HCT116 (cell line): Measurements from ENCODE around the gene GTF3C4. TPM values are rescaled to one million over a fixed set of nuclear protein-coding genes. Genes with fewer than 3 reads are reported as not detected.

ENCODE experiments used
- ATAC-seq: fragments of 200-7000 bp; cut with Tn5 transposase; 2 replicates; pipeline ENCODE4 v1.9.1; 2020; ENCODE audit warnings: mild to moderate bottlenecking, moderate library complexity
- BruUV-seq: library from RNA; stranded (reverse); fragments of 400-500 nt; replicated peaks from 2 replicates; lab custom pipeline; 2021; lab: Mats Ljungman, UMichigan
- CTCF ChIA-PET: fragments of 300-600 bp; sonication (Branson Sonifier 250); formaldehyde crosslinking; loops from one replicate; lab custom pipeline; 2021; ENCODE audit warnings: antibody characterized with exemption; lab: Charles Lee
- POLR2A ChIA-PET: fragments of 300-600, 350-600 bp; sonication (Branson Sonifier 250); formaldehyde crosslinking; loops from one replicate; lab custom pipeline; 2021; ENCODE audit warnings: antibody characterized with exemption; lab: Charles Lee
- RAD21 ChIA-PET, 2 experiments: fragments of 300-600 bp; sonication (Branson Sonifier 250); formaldehyde crosslinking; loops; one replicate each; lab custom pipeline; 2023; ENCODE audit warnings: low total read pairs in 2 of 2; ENCODE audit not compliant: uncharacterized antibody in 2 of 2, unreplicated experiment in 2 of 2, low non-redundant PET in 1 of 2; lab: Charles Lee
- DNase-seq: peaks from one replicate; pipeline ENCODE4 v3.0.0-alpha.2; 2010; ENCODE audit warnings: low read depth, low spot score
- H2AFZ ChIP-seq: fragments of 200-600 bp; shearing (Covaris generic), sonication (generic); 2 replicates; pipeline ENCODE4 v1.6.1; 2017; ENCODE audit warnings: low read depth, mixed run types, mixed read lengths, antibody characterized with exemption, low read length; ENCODE audit not compliant: poor library complexity, severe bottlenecking
- H3K27ac ChIP-seq: 2 replicates; pipeline ENCODE4 v1.5.1; 2012; ENCODE audit warnings: low read depth, low read length
- H3K27me3 ChIP-seq: fragments of 200-600 bp; sonication (generic); 2 replicates; pipeline ENCODE4 v1.6.1; 2016; ENCODE audit warnings: mixed run types, low read length, mixed read lengths; ENCODE audit not compliant: insufficient read depth
- H3K36me3 ChIP-seq, 2 experiments: fragments of 200-500 bp in 1 of 2; fragments of 200-600 bp in 1 of 2; sonication (Bioruptor generic) in 1 of 2; sonication (generic) in 1 of 2; 2 replicates each; pipeline versions ENCODE4 v1.5.1 to v1.6.1; 2014 to 2016; ENCODE audit warnings: low read length in 2 of 2, inconsistent platforms in 1 of 2, mixed read lengths in 1 of 2, mixed run types in 1 of 2; ENCODE audit not compliant: insufficient read depth in 2 of 2, control insufficient read depth in 1 of 2
- H3K4me1 ChIP-seq, 2 experiments: fragments of 200-600 bp in 1 of 2; sonication (generic) in 1 of 2; 2 replicates each; pipeline versions ENCODE4 v1.5.1 to v1.6.1; 2012 to 2017; ENCODE audit warnings: low read length in 2 of 2, inconsistent platforms in 1 of 2, mild to moderate bottlenecking in 1 of 2, mixed read lengths in 1 of 2, mixed run types in 1 of 2, moderate library complexity in 1 of 2; ENCODE audit not compliant: insufficient read depth in 2 of 2, control insufficient read depth in 1 of 2
- H3K4me2 ChIP-seq: fragments of 200-600 bp; sonication (generic); 2 replicates; pipeline ENCODE4 v1.6.1; 2017; ENCODE audit warnings: mixed run types, low read length, mixed read lengths
- H3K4me3 ChIP-seq, 2 experiments: fragments of 200-600 bp in 1 of 2; sonication (generic) in 1 of 2; replicated peaks in 1 of 2; 2 replicates each; pipeline ENCODE4 v1.5.1; 2011 to 2016; ENCODE audit warnings: low read length in 2 of 2, control low read depth in 1 of 2, low read depth in 1 of 2, mild to moderate bottlenecking in 1 of 2, mixed read lengths in 1 of 2, mixed run types in 1 of 2
- H3K79me2 ChIP-seq: fragments of 200-600 bp; sonication (generic); 2 replicates; pipeline ENCODE4 v1.6.1; 2017; ENCODE audit warnings: mild to moderate bottlenecking, mixed run types, low read length, moderate library complexity, mixed read lengths; ENCODE audit not compliant: insufficient read depth
- H3K9ac ChIP-seq: fragments of 200-600 bp; sonication (generic); 2 replicates; pipeline ENCODE4 v1.6.1; 2016; ENCODE audit warnings: low read length, mixed read lengths
- H3K9me2 ChIP-seq: fragments of 200-600 bp; sonication (generic), shearing (Covaris generic); 2 replicates; pipeline ENCODE4 v1.6.1; 2017; ENCODE audit warnings: mixed run types, mild to moderate bottlenecking, moderate library complexity; ENCODE audit not compliant: insufficient read depth
- H3K9me3 ChIP-seq, 2 experiments: fragments of 200-500 bp in 1 of 2; fragments of 200-600 bp in 1 of 2; sonication (Bioruptor generic) in 1 of 2; sonication (generic) in 1 of 2; 2 replicates each; pipeline ENCODE4 v1.6.1; 2014 to 2017; ENCODE audit warnings: low read length in 2 of 2, mixed read lengths in 2 of 2, inconsistent platforms in 1 of 2, low read depth in 1 of 2, mild to moderate bottlenecking in 1 of 2, mixed run types in 1 of 2, moderate library complexity in 1 of 2; ENCODE audit not compliant: control insufficient read depth in 1 of 2, insufficient read depth in 1 of 2
- H4K20me1 ChIP-seq: fragments of 200-600 bp; sonication (generic), shearing (Covaris generic); 2 replicates; pipeline ENCODE4 v1.6.1; 2017; ENCODE audit warnings: mixed run types, mild to moderate bottlenecking, moderate library complexity; ENCODE audit not compliant: insufficient read depth
- CTCF ChIP-seq, 3 experiments: fragments of 200-600 bp in 1 of 3; sonication (generic) in 1 of 3; IDR thresholded peaks in 2 of 3; conservative IDR thresholded peaks in 1 of 3; 2 replicates each; pipeline ENCODE4 v1.5.1; 2012 to 2017; ENCODE audit warnings: low read depth in 2 of 3, low read length in 2 of 3, antibody characterized with exemption in 1 of 3, borderline replicate concordance in 1 of 3, control low read depth in 1 of 3, mild to moderate bottlenecking in 1 of 3, mixed read lengths in 1 of 3, mixed run types in 1 of 3, moderate library complexity in 1 of 3; ENCODE audit not compliant: insufficient read depth in 1 of 3
- JUND ChIP-seq: IDR thresholded peaks from 2 replicates; pipeline ENCODE4 v1.6.1; 2012
- POLR2AphosphoS5 ChIP-seq: IDR thresholded peaks from 2 replicates; pipeline ENCODE4 v1.6.1; 2011; ENCODE audit warnings: mild to moderate bottlenecking, low read depth, low read length, moderate library complexity
- SIN3A ChIP-seq: IDR thresholded peaks from 2 replicates; pipeline ENCODE4 v1.6.1; 2012; ENCODE audit warnings: low read depth
- SRF ChIP-seq: IDR thresholded peaks from 2 replicates; pipeline ENCODE4 v1.6.1; 2012; ENCODE audit warnings: low read depth
- YY1 ChIP-seq: IDR thresholded peaks from 2 replicates; pipeline ENCODE4 v1.6.1; 2011; ENCODE audit warnings: low read length, low read depth, moderate library complexity, mild to moderate bottlenecking; ENCODE audit not compliant: insufficient replicate concordance; ENCODE audit errors: extremely low read depth
- ZBTB33 ChIP-seq: IDR thresholded peaks from 2 replicates; pipeline ENCODE4 v1.6.1; 2011; ENCODE audit warnings: mild to moderate bottlenecking, low read length, moderate library complexity; ENCODE audit not compliant: insufficient replicate concordance; ENCODE audit errors: extremely low read depth
- ZFX ChIP-seq: fragments of 450-650 bp; IDR thresholded peaks from 2 replicates; pipeline ENCODE4 v1.6.1; 2017
- intact Hi-C: fragments of 100-400 bp; cut with micrococcal nuclease; formaldehyde crosslinking; loops from 2 replicates; pipeline ENCODE4 v1.10.0; 2022
- total RNA-seq: library from RNA; stranded (reverse); gene quantifications from one replicate; pipeline ENCODE4 v1.2.1, GENCODE V29; 2021; ENCODE audit not compliant: unreplicated experiment
- TF ChIP-seq, protein P1 (sequence below): IDR thresholded peaks from 2 replicates; pipeline ENCODE4 v1.6.1; 2012; ENCODE audit warnings: low read depth
- TF ChIP-seq, protein P2 (sequence below): IDR thresholded peaks from 2 replicates; pipeline ENCODE4 v1.6.1; 2012
- TF ChIP-seq, protein P3 (sequence below): IDR thresholded peaks from 2 replicates; pipeline ENCODE4 v1.6.1; 2012

GTF3C4 gene
- total RNA-seq, 1 experiment from 2014 or later, result 26.4 TPM

GRCh38 chr9:132648283-132648682 lies 22.0 kb upstream of the GTF3C4 start:
- Histone ChIP-seq H3K4me3 (no peak overlapping the region), H3K9me2 (no peaks in the 10 kb centered on the region), H3K4me1 (no peaks in the 10 kb centered on the region), H4K20me1 (no peaks in the 10 kb centered on the region), H3K9me3 (no peaks in the 10 kb centered on the region), H3K36me3 (peaks cover 54 to 67% of the 10 kb centered on the region in 2 experiments; a peak in 3 of 4 replicates), H3K27me3 (no peaks in the 10 kb centered on the region), H3K79me2 (peaks cover 5% of the 10 kb centered on the region; the same call in 1 of the 2 replicates), H3K9ac (no peak overlapping the region), H2AFZ (no peak overlapping the region), H3K27ac (no peak overlapping the region), H3K4me2 (no peak overlapping the region)
- TF ChIP-seq SIN3A, result no peak
- TF ChIP-seq, protein P1, sequence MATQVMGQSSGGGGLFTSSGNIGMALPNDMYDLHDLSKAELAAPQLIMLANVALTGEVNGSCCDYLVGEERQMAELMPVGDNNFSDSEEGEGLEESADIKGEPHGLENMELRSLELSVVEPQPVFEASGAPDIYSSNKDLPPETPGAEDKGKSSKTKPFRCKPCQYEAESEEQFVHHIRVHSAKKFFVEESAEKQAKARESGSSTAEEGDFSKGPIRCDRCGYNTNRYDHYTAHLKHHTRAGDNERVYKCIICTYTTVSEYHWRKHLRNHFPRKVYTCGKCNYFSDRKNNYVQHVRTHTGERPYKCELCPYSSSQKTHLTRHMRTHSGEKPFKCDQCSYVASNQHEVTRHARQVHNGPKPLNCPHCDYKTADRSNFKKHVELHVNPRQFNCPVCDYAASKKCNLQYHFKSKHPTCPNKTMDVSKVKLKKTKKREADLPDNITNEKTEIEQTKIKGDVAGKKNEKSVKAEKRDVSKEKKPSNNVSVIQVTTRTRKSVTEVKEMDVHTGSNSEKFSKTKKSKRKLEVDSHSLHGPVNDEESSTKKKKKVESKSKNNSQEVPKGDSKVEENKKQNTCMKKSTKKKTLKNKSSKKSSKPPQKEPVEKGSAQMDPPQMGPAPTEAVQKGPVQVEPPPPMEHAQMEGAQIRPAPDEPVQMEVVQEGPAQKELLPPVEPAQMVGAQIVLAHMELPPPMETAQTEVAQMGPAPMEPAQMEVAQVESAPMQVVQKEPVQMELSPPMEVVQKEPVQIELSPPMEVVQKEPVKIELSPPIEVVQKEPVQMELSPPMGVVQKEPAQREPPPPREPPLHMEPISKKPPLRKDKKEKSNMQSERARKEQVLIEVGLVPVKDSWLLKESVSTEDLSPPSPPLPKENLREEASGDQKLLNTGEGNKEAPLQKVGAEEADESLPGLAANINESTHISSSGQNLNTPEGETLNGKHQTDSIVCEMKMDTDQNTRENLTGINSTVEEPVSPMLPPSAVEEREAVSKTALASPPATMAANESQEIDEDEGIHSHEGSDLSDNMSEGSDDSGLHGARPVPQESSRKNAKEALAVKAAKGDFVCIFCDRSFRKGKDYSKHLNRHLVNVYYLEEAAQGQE, result no peak
- TF ChIP-seq YY1, result no peak
- TF ChIP-seq SRF, result no peak
- no peak for TF ChIP-seq POLR2AphosphoS5
- TF ChIP-seq ZFX, result no peak
- no peak for TF ChIP-seq CTCF (IDR thresholded peaks at IDR 0.05 in 2 of 3, conservative IDR thresholded peaks at IDR 0.05 in 1 of 3; ENCODE audit: borderline replicate concordance in 1 of 3, insufficient read depth in 1 of 3, low read depth in 2 of 3, low read length in 2 of 3)
- TF ChIP-seq JUND, result no peak
- TF ChIP-seq, protein P2, sequence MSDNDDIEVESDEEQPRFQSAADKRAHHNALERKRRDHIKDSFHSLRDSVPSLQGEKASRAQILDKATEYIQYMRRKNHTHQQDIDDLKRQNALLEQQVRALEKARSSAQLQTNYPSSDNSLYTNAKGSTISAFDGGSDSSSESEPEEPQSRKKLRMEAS, result no peak
- TF ChIP-seq, protein P3, sequence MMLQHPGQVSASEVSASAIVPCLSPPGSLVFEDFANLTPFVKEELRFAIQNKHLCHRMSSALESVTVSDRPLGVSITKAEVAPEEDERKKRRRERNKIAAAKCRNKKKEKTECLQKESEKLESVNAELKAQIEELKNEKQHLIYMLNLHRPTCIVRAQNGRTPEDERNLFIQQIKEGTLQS, result no peak
- no peak for TF ChIP-seq ZBTB33
- no peak for ATAC-seq
- RAD21 ChIA-PET, result no interaction called here
- BruUV-seq, result no TSS peak
- CTCF ChIA-PET, result no interaction called here
- no peak for DNase-seq
- POLR2A ChIA-PET, result no interaction called here
- intact Hi-C loops, result no loop called here
